Naive thymus-derived CD4-positive, alpha-beta T cell (primary cell): ENCODE results near the gene STAT3. TPM values are rescaled to one million over a fixed set of nuclear protein-coding genes. Genes with fewer than 3 reads are reported as not detected.

Source experiments
- ATAC-seq: fragments of 150-1000 bp; cut with Tn5 transposase; 2 replicates; pipeline ENCODE4 v1.10.0; 2021; ENCODE audit warnings: mild to moderate bottlenecking, moderate library complexity
- CTCF ChIA-PET: fragments of 350-600 bp; sonication (Branson Sonifier 250); formaldehyde crosslinking; loops from one replicate; lab custom pipeline; 2021; ENCODE audit warnings: antibody characterized with exemption; lab: Charles Lee
- POLR2A ChIA-PET: fragments of 350-600 bp; sonication (Branson Sonifier 250); formaldehyde crosslinking; loops from one replicate; lab custom pipeline; 2021; ENCODE audit warnings: antibody characterized with exemption, inconsistent platforms; lab: Charles Lee
- DNase-seq, 9 donors: peaks; one replicate each; pipeline versions ENCODE4 v3.0.0 to v3.0.0-alpha.2; 2020 to 2022; ENCODE audit warnings: mixed read lengths in 1 of 9
- H3K27ac ChIP-seq: one replicate; pipeline ENCODE4 v1.7.0; 2013; ENCODE audit warnings: mild to moderate bottlenecking, low read depth, low read length, moderate library complexity
- H3K27me3 ChIP-seq, 2 donors: one replicate each; pipeline ENCODE4 v1.7.0; 2013; ENCODE audit warnings: low read length in 2 of 2, mild to moderate bottlenecking in 2 of 2, moderate library complexity in 2 of 2; ENCODE audit not compliant: control insufficient read depth in 2 of 2, insufficient read depth in 2 of 2
- H3K36me3 ChIP-seq, 3 experiments: 1 replicate in 2 of 3; 2 replicates in 1 of 3; pipeline ENCODE4 v1.7.0; 2013; ENCODE audit warnings: low read length in 3 of 3, mild to moderate bottlenecking in 3 of 3, moderate library complexity in 1 of 3; ENCODE audit not compliant: insufficient read depth in 3 of 3, control insufficient read depth in 2 of 3
- H3K4me1 ChIP-seq, 2 donors: one replicate each; pipeline ENCODE4 v1.7.0; 2013; ENCODE audit warnings: low read length in 2 of 2, mild to moderate bottlenecking in 2 of 2, moderate library complexity in 1 of 2; ENCODE audit not compliant: control insufficient read depth in 2 of 2, insufficient read depth in 2 of 2
- H3K4me3 ChIP-seq: 2 replicates; pipeline ENCODE4 v1.7.0; 2013; ENCODE audit warnings: mild to moderate bottlenecking, low read length
- H3K9me3 ChIP-seq, 3 experiments: 1 replicate in 2 of 3; 2 replicates in 1 of 3; pipeline ENCODE4 v1.7.0; 2013; ENCODE audit warnings: low read length in 3 of 3; ENCODE audit not compliant: control insufficient read depth in 2 of 3
- H3K27ac Mint-ChIP-seq, 9 donors: one replicate each; pipeline ENCODE4 v1.8.0; 2020 to 2022; ENCODE audit warnings: mixed read lengths in 9 of 9, mild to moderate bottlenecking in 8 of 9, moderate library complexity in 5 of 9, inconsistent platforms in 2 of 9
- H3K27me3 Mint-ChIP-seq, 5 donors: one replicate each; pipeline ENCODE4 v1.8.0; 2021 to 2022; ENCODE audit warnings: mixed read lengths in 5 of 5, mild to moderate bottlenecking in 1 of 5
- H3K36me3 Mint-ChIP-seq, 5 donors: one replicate each; pipeline ENCODE4 v1.8.0; 2020 to 2022; ENCODE audit warnings: mixed read lengths in 5 of 5, mild to moderate bottlenecking in 3 of 5, inconsistent platforms in 1 of 5
- H3K4me1 Mint-ChIP-seq, 7 donors: one replicate each; pipeline ENCODE4 v1.8.0; 2020 to 2022; ENCODE audit warnings: mixed read lengths in 7 of 7, mild to moderate bottlenecking in 3 of 7, inconsistent platforms in 1 of 7
- H3K4me3 Mint-ChIP-seq, 10 donors: one replicate each; pipeline ENCODE4 v1.8.0; 2020 to 2022; ENCODE audit warnings: mild to moderate bottlenecking in 10 of 10, mixed read lengths in 10 of 10, moderate library complexity in 6 of 10, inconsistent platforms in 2 of 10
- H3K9me3 Mint-ChIP-seq, 11 donors: one replicate each; pipeline ENCODE4 v1.8.0; 2020 to 2022; ENCODE audit warnings: mixed read lengths in 11 of 11, mild to moderate bottlenecking in 4 of 11, inconsistent platforms in 1 of 11, moderate library complexity in 1 of 11
- intact Hi-C, 2 donors: fragments of 100-400 bp; cut with micrococcal nuclease; formaldehyde crosslinking; loops; one replicate each; pipeline ENCODE4 v1.15.1; 2023
- polyA plus RNA-seq, 2 donors: library from polyadenylated mRNA; unstranded; fragments of 300-500 nt; fragmentation: Illumina TruSeq; gene quantifications; one replicate each; pipeline ENCODE4 v1.2.3, GENCODE V29; 2021
- total RNA-seq, 6 experiments: library from RNA in 5 of 6; stranded (reverse) in 5 of 6; gene quantifications; 1 replicate in 5 of 6; 2 replicates in 1 of 6; pipeline ENCODE4 v1.2.3 and lab custom pipeline; 2021 to 2026

The STAT3 gene
- total and polyA plus RNA-seq, 7 experiments from 2014 or later, result 133 to 275 (median 189) TPM

DNA sequence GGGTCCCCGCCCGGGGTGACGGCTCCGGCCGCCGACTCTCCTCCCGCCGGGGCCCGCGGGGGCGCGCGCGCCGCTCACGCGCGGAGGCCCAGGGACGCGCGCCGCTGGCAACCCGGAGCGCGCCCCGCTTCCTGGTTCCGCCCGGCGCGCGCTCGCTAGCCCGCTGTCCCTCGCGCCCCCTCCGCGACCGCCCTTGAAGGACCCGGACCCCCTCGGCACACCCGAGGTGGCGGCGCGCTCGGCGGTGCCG, 112.0 kb downstream of the STAT3 start, which contains the start of gene STAT5B:
Gene STAT5B (minus strand): TSS at position 33 of the 250 bp plus-strand sequence. CDS start 44,264 bp downstream, outside the sequence.
- Histone ChIP-seq H3K27ac (peak within 1 kb of the TSS; percentile 90), H3K4me1 (peaks cover 30 to 32% of the 10 kb centered on the region in 2 donors), H3K27me3 (no peaks in the 10 kb centered on the region), H3K36me3 (peaks cover 0 to 4% (median 0%) of the 10 kb centered on the region in 3 experiments), H3K4me3 (peak within 1 kb of the TSS; percentile 93), H3K9me3 (no peaks in the 10 kb centered on the region)
- POLR2A ChIA-PET, result interaction anchor here (1.2 to 18.1 kb wide), 8 partner anchors 12 to 259 kb away, joined by 4 to 321 read pairs (median 10); partner anchors contain the start of genes DNAJC7, GHDC and STAT5A
- Mint-ChIP-seq H3K9me3 (peaks cover 0 to 2% (median 0%) of the 10 kb centered on the region in 11 donors), H3K4me3 (peak within 1 kb of the TSS; percentile 95 to 100 (median 98)), H3K4me1 (peaks cover 34 to 56% (median 50%) of the 10 kb centered on the region in 7 donors), H3K27me3 (no peaks in the 10 kb centered on the region), H3K36me3 (peaks cover 0 to 10% (median 4%) of the 10 kb centered on the region in 5 donors), H3K27ac (peak within 1 kb of the TSS; percentile 91 to 99 (median 97))
- CTCF ChIA-PET, result interaction anchor here (0.8 to 3.6 kb wide), 3 partner anchors 22 to 53 kb away, joined by 3 to 20 read pairs (median 18); no protein-coding TSS in a partner anchor
- intact Hi-C loops, result loop anchor here (1.0 kb wide), 2 partner anchors 11 to 54 kb away; no protein-coding TSS in a partner anchor
- ATAC-seq (peak; percentile 84), DNase-seq (peak in 8 of 9 donors; percentile 52 to 82 (median 73))

DNA sequence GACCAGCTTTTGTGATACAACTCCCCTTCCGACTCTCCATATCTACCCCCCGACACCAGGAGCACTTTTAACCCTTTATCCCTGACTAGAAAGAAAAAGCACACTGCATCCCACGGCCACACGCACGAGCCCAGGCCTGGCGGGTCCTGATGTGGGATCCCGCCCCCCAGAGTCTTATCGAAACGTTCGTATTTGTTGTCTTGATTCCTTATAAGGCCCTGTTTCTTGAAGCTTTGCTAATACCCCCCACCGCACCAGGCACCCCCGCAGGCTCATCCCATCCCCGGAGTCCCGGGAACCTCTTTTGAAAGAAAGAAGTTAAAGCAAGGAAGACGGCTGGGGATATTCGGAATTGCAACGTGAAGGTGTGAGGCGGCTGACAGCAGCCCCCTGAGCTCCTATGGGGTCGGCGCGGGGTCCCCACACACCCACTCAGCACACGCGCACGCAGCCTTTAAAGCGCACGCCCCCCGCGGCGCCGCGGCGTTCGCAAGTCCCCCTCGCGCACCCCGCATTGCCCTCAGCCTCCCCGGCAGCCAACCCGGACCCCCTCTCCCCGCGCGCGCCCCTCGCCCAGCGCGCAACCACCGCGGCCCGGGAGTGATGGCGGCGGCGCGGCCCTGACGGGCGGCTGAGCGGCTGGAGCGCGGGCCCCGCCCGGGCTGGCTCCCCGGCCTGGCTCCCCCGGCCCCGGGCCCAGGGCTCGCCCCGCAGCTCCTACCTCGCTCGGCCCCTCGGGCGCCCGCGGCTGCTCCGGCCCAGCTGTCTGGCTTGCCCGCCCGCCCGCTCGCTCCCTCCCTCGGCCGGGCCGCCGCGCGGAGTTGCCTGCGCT, 112.5 kb downstream of the STAT3 start:
- intact Hi-C loops, result loop anchor here (1.0 to 2.0 kb wide), 5 partner anchors 12 to 113 kb away; partner anchors contain the start of gene STAT3 (in 1 of the 2)
- H3K36me3 Mint-ChIP-seq, result peaks cover 0 to 10% (median 4%) of the 10 kb centered on the region in 5 donors
- peak overlapping the region; percentile 95 to 100 (median 98) for H3K4me3 Mint-ChIP-seq
- ChIA-PET POLR2A (interaction anchor here (0.7 to 18.1 kb wide), 12 partner anchors 8 to 258 kb away, joined by 3 to 321 read pairs (median 4); partner anchors contain the start of genes DNAJC7, GHDC and STAT5A), CTCF (interaction anchor here (0.6 to 3.6 kb wide), 7 partner anchors 8 to 139 kb away, joined by 3 to 20 read pairs (median 5); no protein-coding TSS in a partner anchor)
- H3K27me3 Mint-ChIP-seq, result no peaks in the 10 kb centered on the region
- ATAC-seq, result peak; percentile 51
- Histone ChIP-seq H3K4me1 (peaks cover 36 to 37% of the 10 kb centered on the region in 2 donors), H3K4me3 (peak overlapping the region; percentile 93), H3K36me3 (peaks cover 0 to 4% (median 0%) of the 10 kb centered on the region in 3 experiments), H3K27ac (peak overlapping the region; percentile 90), H3K27me3 (no peaks in the 10 kb centered on the region), H3K9me3 (no peaks in the 10 kb centered on the region)
- peaks cover 0 to 2% (median 0%) of the 10 kb centered on the region in 11 donors for H3K9me3 Mint-ChIP-seq
- peak overlapping the region; percentile 90 to 99 (median 97) for H3K27ac Mint-ChIP-seq
- DNase-seq, result peak in 8 of 9 donors; percentile 24 to 54 (median 38)
- H3K4me1 Mint-ChIP-seq, result peaks cover 36 to 61% (median 55%) of the 10 kb centered on the region in 7 donors

DNA sequence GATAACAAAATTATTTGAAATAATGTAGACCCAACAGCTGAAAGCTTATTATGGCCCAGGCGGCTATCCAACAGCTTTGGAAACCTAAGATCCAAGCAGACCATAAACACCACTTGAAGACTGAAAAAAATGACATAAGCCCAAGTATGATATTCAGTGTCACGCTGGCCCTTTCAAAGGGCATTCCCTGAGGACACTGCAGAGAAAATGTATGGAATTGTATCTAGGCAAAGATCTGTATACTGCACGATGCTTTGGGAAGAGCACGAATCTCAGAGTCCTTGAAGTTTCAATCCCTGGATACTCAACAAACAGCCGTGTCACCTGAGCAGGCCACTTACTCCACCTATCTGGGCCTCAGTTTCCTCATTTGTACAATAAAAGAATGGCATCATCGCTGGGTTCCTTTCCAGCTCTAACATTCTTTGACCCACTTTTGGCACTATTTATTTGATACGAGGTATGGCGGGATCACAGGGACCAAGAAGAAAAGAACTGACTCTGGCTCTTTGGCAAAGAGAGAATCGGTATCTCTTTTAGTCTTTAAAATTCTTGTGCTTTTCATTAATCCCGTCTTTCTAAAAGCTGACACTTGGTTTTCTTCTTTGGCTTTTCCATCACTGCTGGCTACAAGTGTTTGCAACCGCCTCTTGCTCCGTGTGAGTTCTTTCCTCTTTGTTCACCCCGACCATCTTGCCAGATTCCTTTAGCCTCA, 113.3 kb downstream of the STAT3 start:
- peaks cover 0 to 4% (median 0%) of the 10 kb centered on the region in 3 experiments for H3K36me3 ChIP-seq
- peak overlapping the region; percentile 90 for H3K27ac ChIP-seq
- POLR2A ChIA-PET, result interaction anchor here (0.7 to 18.1 kb wide), 15 partner anchors 9 to 346 kb away, joined by 3 to 321 read pairs (median 4); partner anchors contain the start of genes DNAJC7 and STAT5A
- H3K4me1 Mint-ChIP-seq, result peaks cover 41 to 69% (median 63%) of the 10 kb centered on the region in 7 donors
- H3K27me3 ChIP-seq, result no peaks in the 10 kb centered on the region
- CTCF ChIA-PET, result interaction anchor here (0.6 to 3.6 kb wide), 6 partner anchors 9 to 52 kb away, joined by 3 to 20 read pairs (median 4); no protein-coding TSS in a partner anchor
- H3K9me3 ChIP-seq, result no peaks in the 10 kb centered on the region
- DNase-seq, result no peak
- H3K27ac Mint-ChIP-seq, result peak overlapping the region; percentile 90 to 99 (median 97)
- no peak for ATAC-seq
- peaks cover 0 to 2% (median 0%) of the 10 kb centered on the region in 11 donors for H3K9me3 Mint-ChIP-seq
- intact Hi-C loops, result loop anchor here (1.0 to 2.0 kb wide), 3 partner anchors 27 to 114 kb away; partner anchors contain the start of gene STAT3 (in 1 of the 2)
- H3K4me1 ChIP-seq, result peaks cover 39 to 45% of the 10 kb centered on the region in 2 donors
- peak overlapping the region; percentile 95 to 100 (median 98) for H3K4me3 Mint-ChIP-seq
- peak overlapping the region; percentile 93 for H3K4me3 ChIP-seq
- H3K36me3 Mint-ChIP-seq, result peaks cover 0 to 12% (median 4%) of the 10 kb centered on the region in 5 donors
- no peaks in the 10 kb centered on the region for H3K27me3 Mint-ChIP-seq

DNA sequence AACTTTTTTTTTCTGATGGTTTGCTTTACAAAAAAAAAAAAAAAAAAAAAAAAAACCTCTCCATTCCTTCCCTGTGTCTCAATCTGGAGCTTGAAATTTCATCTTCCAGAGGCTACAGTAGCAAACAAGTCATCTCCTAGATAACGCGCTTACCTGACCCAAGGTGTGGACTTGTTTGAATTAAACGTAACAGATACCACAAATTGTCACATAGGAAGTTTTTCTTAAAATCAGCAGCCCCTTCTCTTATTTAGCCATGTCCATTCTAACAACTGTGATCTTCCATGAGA, 114.0 kb downstream of the STAT3 start:
- POLR2A ChIA-PET, result interaction anchor here (0.6 to 18.1 kb wide), 12 partner anchors 10 to 345 kb away, joined by 3 to 321 read pairs (median 5); partner anchors contain the start of gene STAT5A
- Mint-ChIP-seq H3K4me3 (peak overlapping the region; percentile 95 to 100 (median 98)), H3K27me3 (no peaks in the 10 kb centered on the region), H3K4me1 (peaks cover 41 to 77% (median 69%) of the 10 kb centered on the region in 7 donors), H3K36me3 (peaks cover 0 to 12% (median 4%) of the 10 kb centered on the region in 5 donors), H3K9me3 (peaks cover 0 to 2% (median 0%) of the 10 kb centered on the region in 11 donors), H3K27ac (peak overlapping the region; percentile 90 to 99 (median 97))
- no peaks in the 10 kb centered on the region for H3K9me3 ChIP-seq
- CTCF ChIA-PET, result interaction anchor here (0.6 to 3.6 kb wide), 5 partner anchors 13 to 51 kb away, joined by 3 to 20 read pairs (median 4); no protein-coding TSS in a partner anchor
- H3K4me1 ChIP-seq, result peaks cover 45 to 50% of the 10 kb centered on the region in 2 donors
- H3K36me3 ChIP-seq, result peaks cover 0 to 4% (median 0%) of the 10 kb centered on the region in 3 experiments
- intact Hi-C loops, result loop anchor here in 1 of 2 donors (2.0 kb wide), 2 partner anchors 51 to 115 kb away; partner anchors contain the start of gene STAT3
- ATAC-seq (no peak), DNase-seq (no peak)
- peak overlapping the region; percentile 93 for H3K4me3 ChIP-seq
- no peaks in the 10 kb centered on the region for H3K27me3 ChIP-seq
- H3K27ac ChIP-seq, result peak overlapping the region; percentile 90

DNA sequence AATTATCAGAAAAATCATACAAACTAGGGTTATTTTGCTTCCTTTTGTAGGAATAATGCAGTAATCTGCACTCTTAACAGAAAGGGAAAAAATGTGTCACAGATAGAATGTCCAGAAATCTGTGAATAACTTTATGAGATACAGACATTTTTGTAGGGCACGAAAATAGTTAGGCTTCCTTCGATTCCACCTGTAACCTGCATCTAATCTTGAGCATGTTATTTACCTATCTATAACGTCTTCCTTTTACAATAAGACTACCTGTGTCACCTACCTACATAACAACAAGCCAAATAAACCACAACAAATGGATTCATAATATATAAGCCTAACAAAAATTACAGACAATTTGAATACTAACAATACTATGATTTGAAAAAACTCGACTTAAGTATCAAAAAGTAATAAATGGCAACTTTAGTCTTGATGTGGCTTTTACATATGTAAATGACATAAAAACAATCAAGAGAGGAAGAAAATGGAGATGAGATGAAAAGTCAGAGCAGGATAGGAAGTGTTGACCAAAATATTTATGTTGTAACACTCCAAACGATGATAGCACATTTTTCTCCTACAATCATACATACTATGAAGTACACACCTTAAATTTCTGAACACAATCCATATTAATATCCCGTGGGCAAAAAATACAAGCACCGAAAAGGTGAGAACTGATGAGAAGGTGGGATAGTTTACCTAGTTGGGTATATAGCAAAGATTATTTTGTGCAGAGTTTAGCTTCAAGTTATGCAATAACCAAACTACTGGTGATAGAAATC, 114.6 kb downstream of the STAT3 start:
- CTCF ChIA-PET, result interaction anchor here (0.6 to 3.2 kb wide), 3 partner anchors 13 to 50 kb away, joined by 3 to 20 read pairs (median 4); no protein-coding TSS in a partner anchor
- peak overlapping the region; percentile 85 to 99 (median 96) for H3K27ac Mint-ChIP-seq
- peaks cover 0 to 12% (median 4%) of the 10 kb centered on the region in 5 donors for H3K36me3 Mint-ChIP-seq
- H3K27me3 ChIP-seq, result no peaks in the 10 kb centered on the region
- H3K9me3 Mint-ChIP-seq, result peaks cover 0 to 2% (median 0%) of the 10 kb centered on the region in 11 donors
- H3K4me1 ChIP-seq, result peaks cover 48 to 53% of the 10 kb centered on the region in 2 donors
- DNase-seq (peak in 5 of 9 donors; percentile 24 to 44 (median 39)), ATAC-seq (no peak)
- H3K27ac ChIP-seq, result peak overlapping the region; percentile 90
- POLR2A ChIA-PET, result interaction anchor here (0.6 to 18.1 kb wide), 14 partner anchors 10 to 584 kb away, joined by 3 to 321 read pairs (median 4); partner anchors contain the start of genes DHX58 and STAT5A
- no peaks in the 10 kb centered on the region for H3K27me3 Mint-ChIP-seq
- peaks cover 0 to 4% (median 0%) of the 10 kb centered on the region in 3 experiments for H3K36me3 ChIP-seq
- no peaks in the 10 kb centered on the region for H3K9me3 ChIP-seq
- intact Hi-C loops, result loop anchor here in 1 of 2 donors (2.0 kb wide), 3 partner anchors 15 to 115 kb away; partner anchors contain the start of genes STAT3 and STAT5A
- H3K4me3 ChIP-seq, result peak overlapping the region; percentile 93
- peaks cover 41 to 82% (median 72%) of the 10 kb centered on the region in 7 donors for H3K4me1 Mint-ChIP-seq
- H3K4me3 Mint-ChIP-seq, result peak overlapping the region; percentile 80 to 100 (median 96)
